Left lobe of liver (tissue), 2 donors: ENCODE data around the gene MTHFR. TPM values are rescaled to one million over a fixed set of nuclear protein-coding genes. Genes with fewer than 3 reads are reported as not detected.

Source experiments
- ATAC-seq: fragments of 200-7000 bp; cut with Tn5 transposase; one replicate; pipeline ENCODE4 v1.9.1; 2020; ENCODE audit warnings: mild to moderate bottlenecking, moderate library complexity
- DNase-seq: peaks from one replicate; pipeline ENCODE4 v3.0.0-alpha.2; 2020; ENCODE audit warnings: low spot score
- total RNA-seq: library from RNA; stranded (reverse); gene quantifications from one replicate; pipeline ENCODE4 v1.2.1, GENCODE V29; 2021
- donor health status: DM: no; HTN: no; CAD: no; lungs with moderate emphysema.
- donor health status: DM: no; HTN: yes; CAD: no.

The MTHFR gene
- total RNA-seq, 1 donor from 2014 or later = 14.9 TPM

DNA sequence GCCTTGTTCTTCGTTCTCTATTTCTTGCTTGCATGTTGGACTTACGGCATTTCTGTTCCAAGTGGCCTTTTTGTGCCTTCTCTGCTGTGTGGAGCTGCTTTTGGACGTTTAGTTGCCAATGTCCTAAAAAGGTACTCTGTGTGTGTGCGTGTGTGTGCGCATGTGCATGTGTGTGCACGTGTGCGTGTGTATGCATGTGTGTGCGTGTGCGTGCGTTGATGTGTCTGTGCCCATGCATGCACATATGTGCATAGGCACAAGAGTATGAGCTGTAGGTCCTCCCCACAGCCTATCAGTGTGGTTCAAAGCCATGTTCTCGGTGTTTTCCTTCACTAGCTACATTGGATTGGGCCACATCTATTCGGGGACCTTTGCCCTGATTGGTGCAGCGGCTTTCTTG lies 28.1 kb upstream of the MTHFR start:
- ATAC-seq (no peak), DNase-seq (no peak)

DNA sequence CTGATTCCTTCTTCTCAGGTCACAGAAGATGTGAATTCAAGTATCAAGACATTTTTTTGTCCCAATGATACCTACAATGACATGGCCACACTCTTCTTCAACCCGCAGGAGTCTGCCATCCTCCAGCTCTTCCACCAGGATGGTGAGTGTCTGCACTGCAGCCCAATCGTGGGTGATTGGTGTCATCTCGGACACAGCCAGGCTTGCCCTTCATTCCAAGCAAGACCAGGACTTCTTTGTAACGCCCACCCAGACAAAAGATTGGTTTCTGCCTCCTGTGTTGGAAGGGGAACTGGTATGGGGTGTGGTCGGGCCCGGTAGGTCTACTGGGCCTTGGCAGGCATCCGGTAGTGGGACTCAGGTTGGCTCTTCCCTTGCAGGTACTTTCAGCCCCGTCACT lies 27.7 kb upstream of the MTHFR start:
- ATAC-seq (no peak), DNase-seq (no peak)

DNA sequence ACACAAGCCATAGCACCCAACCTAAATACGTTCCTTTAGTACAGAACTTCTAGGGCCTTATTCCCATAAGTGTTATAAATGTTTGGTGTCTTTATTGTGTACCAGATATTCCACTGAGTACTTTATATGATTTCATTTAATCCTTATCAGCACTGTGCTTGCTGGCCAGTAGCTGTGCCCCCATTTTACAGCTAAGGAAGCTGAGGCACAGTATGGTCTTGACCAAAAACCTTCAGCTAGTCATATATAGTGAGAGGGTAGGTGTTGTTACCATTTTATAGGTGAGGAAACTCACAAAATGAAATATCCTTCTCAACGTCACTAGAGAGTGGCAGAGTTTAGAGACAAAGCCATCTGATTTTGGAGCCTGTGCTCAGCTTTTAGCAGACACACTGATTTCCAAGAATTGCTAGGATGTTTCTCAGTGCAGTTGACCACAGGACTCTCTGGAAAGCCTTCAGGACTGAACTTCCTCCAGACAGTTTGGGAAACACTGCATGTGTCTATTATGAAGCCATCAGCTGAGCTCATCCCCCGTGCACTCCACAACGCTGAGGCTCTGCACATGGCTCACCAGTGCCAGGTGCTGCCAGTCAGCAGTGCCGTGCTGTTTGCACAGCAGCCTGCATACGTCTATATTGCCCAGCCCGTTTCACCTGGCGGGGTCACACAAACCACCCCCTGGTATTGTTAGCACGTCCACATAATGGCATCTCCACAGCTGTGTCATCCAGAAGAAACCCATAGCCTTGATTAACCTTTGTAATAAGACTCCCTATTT lies 26.4 kb upstream of the MTHFR start:
- no peak for DNase-seq
- no peak for ATAC-seq

DNA sequence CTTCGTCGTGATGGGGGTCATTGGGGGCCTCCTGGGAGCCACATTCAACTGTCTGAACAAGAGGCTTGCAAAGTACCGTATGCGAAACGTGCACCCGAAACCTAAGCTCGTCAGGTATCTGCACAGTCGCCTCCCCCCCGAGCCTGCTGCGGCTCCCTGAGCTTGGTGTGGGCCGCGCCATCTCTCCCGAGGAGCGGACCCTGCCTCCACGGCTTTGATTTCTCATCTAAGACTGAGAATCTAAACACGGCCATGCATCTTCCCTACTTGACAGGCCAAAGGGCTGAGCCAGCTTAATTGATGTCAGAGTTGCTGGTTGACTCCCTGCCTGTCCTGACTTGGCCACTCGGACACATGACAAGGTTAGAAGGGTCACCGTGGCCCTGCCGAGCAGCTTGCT lies 22.7 kb upstream of the MTHFR start:
- DNase-seq (no peak), ATAC-seq (no peak)

DNA sequence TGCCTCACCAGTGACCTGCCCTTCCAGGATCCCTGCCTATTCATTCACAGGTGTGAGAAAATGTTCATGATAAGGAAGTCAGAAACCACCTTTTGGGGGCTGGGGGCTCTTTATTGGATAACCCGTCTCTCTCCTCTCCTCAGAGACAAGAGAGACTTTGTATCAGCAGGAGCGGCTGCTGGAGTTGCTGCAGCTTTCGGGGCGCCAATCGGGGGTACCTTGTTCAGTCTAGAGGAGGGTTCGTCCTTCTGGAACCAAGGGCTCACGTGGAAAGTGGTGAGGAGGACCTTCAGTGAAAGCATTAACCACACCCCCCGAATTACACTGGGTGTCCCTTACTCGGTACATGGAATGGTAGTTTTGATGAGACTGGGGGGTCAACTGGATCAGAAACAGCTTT lies 21.2 kb upstream of the MTHFR start:
- ATAC-seq = no peak
- no peak for DNase-seq

DNA sequence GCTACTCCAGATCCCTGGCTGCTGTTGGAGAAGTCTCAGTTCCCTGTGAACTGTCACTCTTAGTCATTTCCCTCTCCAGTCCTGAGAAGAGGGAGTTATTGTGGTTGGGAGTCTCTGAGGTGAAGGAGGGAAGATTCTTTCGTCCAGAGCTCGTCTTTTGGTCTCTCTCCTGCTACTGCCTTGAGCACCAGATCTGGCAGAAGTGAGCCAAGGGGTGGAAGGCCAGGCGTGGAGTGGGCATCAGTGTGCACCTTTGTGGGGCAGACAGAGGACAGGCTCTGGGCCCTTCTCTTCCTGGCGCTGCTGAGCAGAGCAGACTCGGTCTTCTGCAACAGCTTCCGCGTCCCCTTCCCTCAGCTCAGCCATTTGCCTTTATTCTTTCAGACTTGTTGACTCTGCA lies 19.4 kb upstream of the MTHFR start:
- DNase-seq (no peak), ATAC-seq (no peak)

DNA sequence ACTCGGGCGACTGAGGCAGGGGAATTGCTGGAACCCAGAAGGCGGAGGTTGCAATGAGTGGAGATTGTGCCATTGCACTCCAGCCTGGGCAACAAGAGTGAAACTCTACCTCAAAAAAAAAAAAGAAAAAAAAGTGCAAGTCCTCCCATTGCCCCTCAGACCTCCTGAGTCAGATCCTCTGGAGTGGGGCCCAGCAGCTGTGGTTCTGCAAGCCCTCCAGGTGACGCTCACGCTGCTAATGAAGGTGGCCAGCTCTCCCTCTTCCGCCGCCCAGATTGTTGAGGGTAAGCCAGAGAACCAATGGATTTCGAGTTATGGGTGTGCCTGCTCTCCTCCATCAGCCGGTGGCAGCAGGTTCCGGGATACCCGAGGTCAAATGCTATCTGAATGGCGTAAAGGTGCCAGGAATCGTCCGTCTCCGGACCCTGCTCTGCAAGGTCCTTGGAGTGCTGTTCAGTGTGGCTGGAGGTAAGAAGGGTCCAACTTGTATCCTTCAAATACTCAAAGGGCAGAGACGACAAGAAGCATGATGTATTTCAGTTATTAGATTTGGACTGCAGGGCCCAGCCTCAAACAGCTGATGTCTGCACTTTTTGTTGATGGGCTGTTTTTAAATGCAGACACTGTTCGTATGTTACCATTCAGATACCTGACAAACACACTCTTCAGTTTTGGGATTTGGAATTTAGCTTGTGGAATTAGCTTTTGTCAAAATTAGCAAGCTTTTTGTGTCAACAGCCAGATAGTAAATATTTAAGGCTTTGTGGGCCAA lies 17.8 kb upstream of the MTHFR start:
- DNase-seq (no peak), ATAC-seq (no peak)

DNA sequence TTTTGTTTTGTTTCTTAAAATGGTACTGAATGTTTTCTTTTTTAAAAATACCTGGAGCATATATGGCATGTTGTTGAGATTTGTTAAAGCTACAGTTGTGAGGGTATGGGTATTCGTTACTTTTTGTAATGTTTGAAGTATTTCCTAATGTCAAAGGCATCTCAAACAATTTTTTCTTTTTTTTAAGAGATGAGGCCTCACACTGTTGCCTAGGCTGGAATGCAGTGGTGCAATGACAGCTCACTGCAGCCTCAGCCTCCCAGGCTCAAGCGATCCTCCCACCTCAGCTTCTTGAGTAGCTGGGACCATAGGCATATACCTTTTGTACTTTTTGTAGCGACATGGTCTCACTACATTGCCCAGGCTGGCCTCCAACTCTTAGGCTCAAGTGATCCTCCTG lies 16.3 kb upstream of the MTHFR start:
- DNase-seq = no peak
- ATAC-seq = no peak

DNA sequence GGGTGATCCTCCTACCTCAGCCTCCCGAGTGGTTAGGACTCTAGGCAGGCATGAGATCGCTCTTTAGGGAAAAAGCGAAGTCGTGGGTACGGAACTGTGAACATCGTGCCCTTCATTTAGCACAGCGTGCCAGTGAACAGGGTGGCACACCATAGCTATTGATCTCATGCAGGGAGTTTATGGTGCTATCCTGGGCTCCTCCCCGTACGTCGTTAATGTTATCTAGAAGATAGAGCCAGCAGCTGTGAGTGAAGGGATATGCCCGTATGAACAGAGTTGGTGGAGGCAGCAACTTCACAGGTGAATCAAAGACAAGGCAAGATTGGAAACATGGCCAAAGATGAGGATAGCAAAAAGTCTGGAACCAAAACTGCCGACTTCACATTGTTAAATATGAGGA lies 11.4 kb upstream of the MTHFR start:
- DNase-seq (no peak), ATAC-seq (no peak)

DNA sequence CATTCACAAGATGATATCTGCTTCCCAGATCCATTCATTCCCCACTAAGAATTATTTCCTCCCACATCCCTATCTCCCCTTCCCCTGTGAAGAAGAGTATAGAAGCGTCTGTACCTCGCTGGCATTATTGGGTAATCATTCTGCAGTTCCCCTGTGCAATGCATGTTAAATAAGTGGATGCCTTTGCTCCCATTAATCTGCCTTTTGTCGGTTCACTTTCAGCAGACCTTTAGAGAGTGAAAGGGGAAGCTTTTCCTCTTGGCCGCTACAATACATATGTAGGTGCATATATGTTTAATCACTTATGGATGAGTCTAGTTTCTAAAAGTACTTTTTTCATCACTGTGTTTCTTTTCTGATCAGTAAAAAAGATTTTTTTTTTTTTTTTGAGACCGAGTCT lies 7.3 kb upstream of the MTHFR start:
- DNase-seq = no peak
- ATAC-seq = no peak

DNA sequence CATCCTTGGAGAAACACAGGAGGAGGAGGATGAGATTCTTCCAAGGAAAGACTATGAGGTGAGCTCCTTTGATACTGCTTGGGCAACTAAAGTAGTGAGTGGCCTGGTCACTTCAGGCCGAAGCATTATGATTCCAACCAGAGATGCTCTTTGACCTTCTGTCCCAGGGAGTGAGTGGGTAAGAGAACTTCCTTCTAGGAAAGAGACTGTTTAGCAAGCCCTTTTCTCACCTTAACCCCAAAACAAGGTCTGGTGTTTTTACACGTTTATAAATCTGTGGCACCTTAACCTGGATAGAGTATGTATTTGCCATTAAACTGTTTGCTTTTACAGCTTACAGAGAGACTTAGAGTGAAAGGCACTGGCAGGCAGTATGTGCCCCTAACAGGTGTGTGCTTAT lies 1.4 kb upstream of the MTHFR start:
- no peak for DNase-seq
- no peak for ATAC-seq

DNA sequence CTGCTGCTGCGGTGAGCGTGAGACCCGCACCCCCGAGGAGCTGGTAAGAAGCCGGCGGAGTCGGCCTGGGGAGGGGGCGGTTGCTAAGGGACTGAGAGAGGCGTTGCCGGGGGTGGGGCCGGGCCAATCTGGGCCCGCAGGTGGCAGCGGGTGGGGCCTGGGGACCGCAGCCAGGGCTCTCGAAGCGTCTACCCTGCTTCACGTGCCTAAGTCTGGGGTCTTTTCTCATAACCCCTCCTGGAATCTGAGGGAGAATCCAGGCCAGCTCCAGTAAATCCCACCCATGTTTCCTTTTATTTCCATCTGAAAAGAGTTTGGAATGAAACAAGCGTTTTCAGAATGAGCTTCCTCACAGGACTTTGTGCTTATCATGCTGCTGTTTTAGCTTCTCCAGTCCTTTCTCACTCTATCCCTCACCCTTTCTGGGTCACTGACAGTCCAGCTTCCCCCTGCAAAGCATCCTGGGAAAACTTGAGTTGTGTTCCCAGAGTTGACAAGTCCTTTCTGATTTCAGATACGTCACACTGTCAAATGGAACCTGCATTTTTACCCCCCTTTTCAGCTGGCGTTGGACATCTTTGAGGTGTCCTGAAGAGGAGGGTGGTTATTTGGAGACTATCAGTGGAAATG lies 658 bp upstream of the MTHFR start:
- ATAC-seq (peak; percentile 63), DNase-seq (no peak)

DNA sequence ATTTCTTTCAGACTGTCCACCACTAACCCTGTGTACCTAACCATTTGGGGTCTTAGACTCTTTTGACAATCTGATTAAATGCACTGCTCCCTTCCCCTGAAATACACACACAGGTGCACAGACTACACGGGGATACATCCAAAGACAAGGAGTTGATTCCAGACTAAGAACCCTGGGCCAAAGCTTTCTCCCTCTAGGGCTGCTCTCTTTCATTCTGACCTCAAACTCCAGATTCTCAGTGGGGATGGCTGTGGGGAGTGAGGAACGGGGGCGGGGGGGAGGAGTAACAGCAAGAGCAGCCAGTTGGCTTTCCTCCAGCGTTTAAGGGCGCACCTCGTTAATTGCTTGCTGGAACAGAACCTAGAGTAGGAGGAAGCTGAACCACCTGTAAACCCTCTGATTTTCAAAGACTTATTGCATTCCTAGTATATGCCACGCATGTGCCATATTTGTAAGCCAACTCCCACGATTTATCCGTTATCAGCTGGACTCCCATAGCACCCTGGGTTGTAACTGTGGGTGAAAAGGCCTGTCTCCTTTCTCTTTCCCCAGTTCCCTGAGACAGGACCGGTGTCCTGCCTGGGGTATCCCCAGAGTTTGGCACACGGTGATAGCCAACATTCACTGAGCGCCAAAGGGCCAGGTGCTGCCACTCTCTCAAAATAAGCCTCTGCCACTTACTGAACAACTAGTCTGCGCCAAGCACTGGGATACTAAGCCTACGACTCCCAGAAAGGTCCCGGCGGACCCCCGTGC lies 920 bp downstream of the MTHFR start:
- ATAC-seq = no peak
- no peak for DNase-seq

DNA sequence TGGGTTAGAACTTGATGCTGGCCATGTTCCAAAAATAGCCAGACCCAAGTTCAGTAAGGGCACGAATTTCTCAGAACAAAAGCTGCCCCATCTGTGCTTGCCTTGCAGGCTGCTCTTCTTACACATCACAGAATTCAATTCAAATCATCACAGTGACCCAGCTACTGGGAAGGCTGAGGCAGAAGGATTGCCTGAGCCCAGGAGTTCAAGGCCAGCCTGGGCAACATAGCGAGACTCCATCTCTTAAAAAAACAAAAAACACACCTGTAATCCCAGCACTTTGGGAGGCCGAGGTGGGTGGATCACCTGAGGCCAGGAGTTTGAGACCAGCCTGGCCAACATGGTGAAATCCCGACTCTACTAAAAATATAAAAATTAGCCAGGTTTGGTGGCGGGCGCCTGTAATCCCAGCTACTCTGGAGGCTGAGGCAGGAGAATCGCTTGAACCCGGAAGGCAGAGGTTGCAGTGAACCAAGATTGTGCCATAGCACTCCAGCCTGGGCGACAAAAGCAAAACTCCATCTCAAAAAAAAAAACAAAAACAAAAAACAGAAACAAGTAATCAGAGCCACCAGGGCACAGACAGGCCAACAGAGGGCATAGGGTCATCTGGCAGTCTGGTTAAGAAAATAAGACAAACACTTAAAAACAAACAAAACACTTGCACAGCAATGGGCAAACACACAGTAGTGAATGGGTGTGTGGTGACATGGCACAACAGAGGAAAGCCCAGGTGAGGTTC lies 1.7 kb downstream of the MTHFR start:
- peak; percentile 44 for ATAC-seq

DNA sequence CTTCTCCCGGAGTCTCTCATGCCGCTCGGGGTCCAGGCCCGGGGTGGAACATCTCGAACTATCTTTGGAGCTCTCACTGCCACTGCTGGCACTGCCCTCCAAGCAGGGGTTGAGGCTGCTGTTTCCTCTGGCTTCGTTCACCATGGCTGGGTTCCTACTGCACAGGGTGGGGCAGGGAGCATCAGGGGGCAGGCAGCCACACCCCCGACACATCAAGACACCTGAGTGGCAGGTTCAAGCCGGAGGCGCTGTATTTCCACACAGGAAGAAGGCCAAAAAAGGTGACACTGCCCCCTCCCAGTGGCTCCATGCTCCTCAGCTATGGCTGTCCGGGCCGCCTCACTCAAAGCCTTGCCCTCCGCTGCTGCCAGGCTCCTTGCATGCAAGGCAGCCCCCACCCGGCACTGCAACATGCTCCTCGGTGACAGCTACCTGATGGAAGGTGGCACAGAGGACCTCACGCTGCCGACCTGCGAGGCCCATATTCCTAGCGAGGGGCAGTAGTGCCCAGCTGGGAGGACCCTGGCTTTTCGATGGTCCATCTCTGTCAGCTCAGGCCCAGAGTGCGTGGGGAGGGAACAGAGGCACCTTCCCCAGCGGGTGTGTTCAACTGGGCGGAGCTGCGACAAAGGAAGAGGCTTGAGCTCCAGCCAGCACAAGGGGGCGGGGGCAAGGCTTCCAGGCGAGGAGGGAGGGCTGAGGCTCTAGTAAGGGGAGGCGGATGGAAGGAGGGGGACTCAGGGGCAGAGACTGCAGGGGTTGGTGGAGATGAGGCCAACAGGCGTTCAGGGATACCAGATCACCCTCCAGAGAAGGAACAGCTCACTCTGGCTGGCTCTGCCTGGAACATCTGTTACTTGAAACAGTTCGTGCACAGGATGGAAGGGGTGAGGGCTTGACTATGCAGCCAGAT lies 2.5 kb downstream of the MTHFR start:
- DNase-seq (peak; percentile 76), ATAC-seq (peak; percentile 6)

More for the DNA sequence above, 1.7 kb downstream of the MTHFR start:
- peak; percentile 77 for DNase-seq

DNA sequence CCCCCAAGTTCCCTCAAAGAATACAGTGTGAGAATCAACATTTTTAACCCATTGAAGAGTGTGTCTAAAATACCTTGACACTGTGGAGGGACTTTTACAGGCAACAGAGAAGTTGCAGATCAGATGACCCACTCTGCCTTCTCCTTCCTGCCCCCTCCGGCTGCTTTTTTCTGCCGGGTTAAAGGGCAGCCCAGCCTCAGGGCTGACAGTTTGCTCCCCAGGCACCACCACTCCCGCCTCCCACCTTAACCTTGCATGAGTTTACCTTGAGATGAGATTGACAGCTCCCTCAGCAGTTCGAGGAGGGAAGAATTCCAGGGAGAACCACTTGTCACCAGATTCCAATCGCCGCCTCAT lies 3.2 kb downstream of the MTHFR start:
- no peak for DNase-seq
- ATAC-seq = no peak

DNA sequence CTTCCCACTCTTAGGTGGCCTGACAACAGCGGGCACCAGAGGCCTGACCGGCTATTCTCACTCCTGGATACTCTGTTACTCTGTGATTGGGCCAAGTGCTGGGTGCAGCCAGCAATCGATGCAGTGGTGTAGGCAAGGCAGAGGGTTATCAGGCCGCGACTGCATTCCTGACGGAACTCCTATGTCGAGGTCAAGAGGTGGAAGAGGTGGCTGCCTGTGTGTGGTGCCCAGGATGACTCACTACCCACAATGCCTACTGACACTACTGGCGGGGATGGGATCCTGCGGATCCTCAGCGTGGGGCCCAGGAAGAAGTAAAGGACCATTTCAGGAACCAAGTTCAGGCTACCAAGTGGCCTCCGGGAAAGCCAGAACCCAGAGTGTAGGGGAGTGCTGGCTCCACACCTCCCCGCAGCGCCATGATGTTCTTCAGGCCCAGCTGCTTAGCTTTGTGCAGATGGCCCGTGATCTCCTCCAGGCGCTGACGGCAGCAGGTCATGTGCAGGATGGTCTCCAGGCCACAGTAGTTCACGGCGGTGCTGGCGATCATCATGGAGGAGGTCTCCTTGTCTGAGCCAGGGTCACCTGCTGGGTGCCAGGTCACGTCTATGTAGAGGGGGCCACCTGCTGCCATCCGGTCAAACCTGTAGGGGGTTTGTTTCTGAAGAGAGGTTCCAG lies 4.9 kb downstream of the MTHFR start:
- DNase-seq = peak; percentile 80
- ATAC-seq = peak; percentile 44

DNA sequence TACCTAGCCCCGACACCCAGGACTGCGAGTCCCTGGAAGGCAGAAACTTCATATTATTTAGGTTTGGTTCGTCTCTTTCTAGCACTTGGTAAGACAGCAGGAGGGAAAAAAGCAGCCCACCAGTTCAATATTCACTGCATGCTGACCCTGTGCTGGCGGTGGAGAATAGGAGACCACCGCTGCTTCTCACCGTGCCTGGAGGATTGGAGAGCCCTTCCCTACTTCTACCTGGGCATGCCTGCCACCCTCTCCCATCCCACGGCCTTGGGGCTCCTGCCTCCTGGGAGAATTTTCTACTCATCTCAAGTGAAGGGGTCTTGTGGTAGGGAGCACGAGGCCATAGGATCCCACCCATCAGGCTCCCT lies 5.4 kb downstream of the MTHFR start:
- no peak for ATAC-seq
- no peak for DNase-seq

DNA sequence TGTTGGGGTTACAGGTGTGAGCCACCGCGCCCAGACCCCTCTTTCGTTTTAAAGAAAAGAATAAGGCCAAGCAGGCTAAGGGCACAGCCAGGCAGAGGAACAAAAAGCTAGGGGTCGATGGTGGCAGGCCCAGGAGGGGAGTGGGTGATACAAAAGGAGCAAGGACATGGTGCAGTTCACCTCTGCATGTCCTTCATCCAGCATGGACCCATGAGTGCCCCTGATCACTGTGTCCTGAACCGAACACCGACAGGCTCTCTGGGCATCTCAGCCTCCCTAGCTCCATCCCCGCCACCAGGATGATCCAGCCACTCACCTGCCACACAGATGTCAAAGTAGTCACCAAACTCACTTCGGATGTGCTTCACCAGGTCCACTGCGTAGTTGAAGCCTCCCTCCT lies 5.9 kb downstream of the MTHFR start:
- DNase-seq (no peak), ATAC-seq (no peak)
